CD4-positive, alpha-beta T cell treated with Interleukin-2 at 100 ng/mL for 4 hours (primary cell): ENCODE measurements around the gene FYN.

Experiments used
- DNase-seq: peaks from one replicate; pipeline ENCODE4 v3.0.0-alpha.2; 2020; ENCODE audit warnings: low spot score

The FYN gene

GRCh38 chr6:111625461-111626391 lies 247.5 kb downstream of the FYN start:
- no peak for DNase-seq

DNA sequence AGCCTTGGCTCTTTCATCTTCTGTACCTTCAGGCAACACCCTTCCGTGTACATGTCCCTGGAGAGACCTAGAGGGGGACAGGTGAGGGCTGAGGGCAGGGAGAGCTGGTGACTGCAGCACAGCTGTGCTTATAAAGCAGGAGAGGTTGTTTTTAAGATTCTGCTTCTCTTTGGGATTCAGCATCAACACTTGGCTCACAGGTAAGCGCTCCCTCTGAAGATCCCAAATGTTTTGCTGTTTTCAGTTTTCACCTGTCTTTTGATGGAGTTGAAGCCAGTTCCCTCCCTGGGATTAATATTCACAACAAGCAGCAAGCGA lies 248.2 kb downstream of the FYN start:
- no peak for DNase-seq

- no peak for DNase-seq
Measured at GRCh38 chr6:111624401-111625098, 248.7 kb downstream of the FYN start.

GRCh38 chr6:111623046-111623718 lies 250.1 kb downstream of the FYN start:
- DNase-seq, result no peak

DNA sequence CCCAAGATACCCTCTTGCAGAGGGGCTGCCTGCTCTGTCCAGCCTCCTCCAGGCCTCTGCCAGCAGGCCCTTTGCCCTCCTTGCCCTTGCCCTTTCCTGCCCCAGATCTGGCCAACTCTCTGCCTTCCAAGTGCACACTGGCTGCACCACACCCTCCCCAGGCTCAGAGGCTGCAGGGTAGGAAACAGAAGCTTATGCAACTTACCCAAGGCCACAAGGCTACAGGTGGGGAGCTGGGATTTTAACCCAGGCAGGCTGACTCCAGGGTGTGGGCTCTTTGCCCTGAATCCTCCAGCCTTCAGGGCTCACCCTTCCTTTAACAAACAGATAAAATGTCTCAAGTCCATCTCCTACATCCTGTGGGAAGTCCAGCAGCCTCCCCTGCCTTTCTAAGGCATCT lies 253.1 kb downstream of the FYN start:
- no peak for DNase-seq

- no peak for DNase-seq
Measured at GRCh38 chr6:111618407-111618806, 254.8 kb downstream of the FYN start.

DNA sequence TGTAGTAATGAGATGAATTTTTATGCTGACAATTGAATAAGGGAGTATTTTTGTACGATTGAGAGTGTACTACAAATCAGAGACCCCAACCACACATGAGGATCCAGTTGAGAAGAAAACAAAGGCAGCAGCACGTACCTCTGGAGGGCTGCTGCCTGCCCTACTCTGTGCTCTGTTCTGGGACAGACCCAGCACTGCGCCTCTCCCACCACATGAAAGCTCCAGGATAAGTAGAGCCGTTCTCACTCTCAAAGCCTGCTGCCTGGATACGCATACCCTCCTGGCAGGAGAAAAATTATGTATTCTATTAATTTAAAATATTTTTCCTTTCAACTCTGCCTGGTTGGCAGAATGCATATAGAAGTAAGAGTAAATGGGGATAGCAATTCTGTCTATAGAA lies 256.1 kb downstream of the FYN start:
- DNase-seq, result no peak

- DNase-seq, result no peak
Measured at GRCh38 chr6:111615916-111616612, 257.2 kb downstream of the FYN start.

DNA sequence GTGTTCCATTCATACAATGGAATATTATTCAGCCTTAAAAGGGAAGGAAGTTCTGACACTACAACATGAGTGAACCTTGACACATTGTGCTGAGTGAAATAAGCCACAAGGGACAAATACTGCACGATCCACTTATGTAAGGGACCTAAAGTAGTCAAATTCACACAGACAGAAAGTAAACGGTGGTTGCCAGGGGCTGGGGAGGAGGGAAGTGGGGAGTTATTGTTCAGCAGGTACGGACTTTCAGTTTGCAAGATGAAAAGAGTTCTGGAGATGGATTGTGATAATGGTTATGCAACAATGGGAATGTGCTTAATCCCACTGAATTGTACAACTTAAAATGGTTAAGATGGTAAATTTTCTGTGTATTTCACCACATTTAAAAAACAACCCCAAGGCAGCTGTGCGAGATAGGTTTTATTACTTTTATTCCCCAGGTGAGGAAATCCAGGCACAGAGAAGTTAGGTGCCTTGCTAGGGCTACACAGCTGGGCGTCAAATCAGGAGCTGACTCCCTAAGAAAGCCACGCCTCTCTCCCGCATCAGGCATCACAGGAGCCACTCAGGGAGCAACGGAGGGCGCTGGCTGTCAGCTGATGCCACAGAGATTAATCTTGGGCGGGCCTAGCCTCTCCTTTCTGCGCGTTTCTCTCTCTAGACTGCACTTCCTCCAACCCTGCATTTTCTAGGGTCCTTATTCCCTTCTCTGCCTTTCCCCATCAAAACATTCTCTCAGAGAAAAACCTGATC lies 258.2 kb downstream of the FYN start:
- no peak for DNase-seq

GRCh38 chr6:111612379-111612778 lies 260.9 kb downstream of the FYN start:
- no peak for DNase-seq

DNA sequence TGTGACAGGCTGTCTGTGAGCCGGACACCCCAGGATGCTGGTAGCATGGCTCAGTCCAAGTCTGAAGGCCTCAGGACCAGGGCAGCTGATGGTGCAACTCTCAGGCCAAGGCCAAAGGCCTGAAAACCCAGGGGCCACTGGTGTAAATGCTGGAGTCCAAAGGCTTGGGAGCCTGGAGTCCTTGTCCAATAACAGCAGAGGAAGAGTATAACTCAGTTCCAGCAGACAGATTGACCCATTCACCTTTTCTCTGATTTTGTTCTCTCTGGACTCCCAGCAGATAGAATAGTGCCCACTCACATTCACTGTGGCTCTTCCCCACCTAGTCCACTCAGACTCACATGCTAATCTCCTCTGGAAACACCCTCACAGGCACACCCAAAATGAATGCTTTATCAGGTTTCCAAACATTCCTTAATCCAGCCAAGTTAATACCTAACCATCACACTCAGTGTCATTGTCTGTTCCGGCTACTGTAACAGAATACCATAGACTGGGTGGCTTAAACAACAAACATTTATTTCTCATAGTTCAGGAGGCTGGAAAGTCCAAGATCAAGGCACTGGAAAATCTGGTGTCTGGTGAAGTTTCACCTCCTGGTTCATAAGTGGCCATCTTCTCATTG lies 262.6 kb downstream of the FYN start:
- DNase-seq, result no peak
